Measurements from ENCODE around the gene CCDC174. TPM values are rescaled to one million over a fixed set of nuclear protein-coding genes. Genes with fewer than 3 reads are reported as not detected.

The CCDC174 gene
- total and polyA plus RNA-seq, 4 donors = 4.9 to 14.2 (median 7.0) TPM

DNA sequence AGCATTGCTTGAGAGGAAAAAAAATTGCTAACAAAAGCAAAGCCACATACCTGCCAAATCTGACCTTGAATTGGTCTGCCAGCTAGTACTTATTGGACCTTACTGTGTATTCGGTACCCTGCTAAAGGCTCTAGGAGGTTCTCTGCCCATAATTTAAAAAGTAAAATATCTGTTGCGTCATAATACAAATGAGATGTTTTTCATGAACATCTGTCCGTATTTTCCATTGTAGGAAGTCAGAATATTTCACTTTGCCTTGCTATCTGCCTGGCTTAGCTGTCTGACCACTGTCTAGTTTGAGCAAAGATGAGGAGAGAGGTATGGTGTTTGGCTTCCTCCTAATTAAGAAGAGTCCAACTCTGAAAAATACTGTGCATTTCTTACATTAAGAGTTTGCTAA lies 12.6 kb downstream of the CCDC174 start:
- Histone ChIP-seq H3K4me1 (ENCODE audit: control insufficient read depth in 4 of 4, insufficient read depth in 4 of 4, low read length in 3 of 4) (no peaks in the 10 kb centered on the region), H3K36me3 (ENCODE audit: control insufficient read depth in 4 of 4, insufficient read depth in 3 of 4, low read depth in 1 of 4, low read length in 3 of 4) (peaks cover 20 to 96% (median 89%) of the 10 kb centered on the region in 4 donors), H3K27me3 (ENCODE audit: control insufficient read depth in 4 of 4, insufficient read depth in 4 of 4, low read length in 3 of 4) (no peaks in the 10 kb centered on the region), H3K9me3 (ENCODE audit: control insufficient read depth in 4 of 4, low read length in 3 of 4) (no peaks in the 10 kb centered on the region), H3K4me3 (ENCODE audit: low read depth in 1 of 3, low read length in 3 of 3) (no peak overlapping the region), H3K27ac (ENCODE audit: low read depth in 1 of 2, low read length in 2 of 2) (no peak overlapping the region), H3K9ac (ENCODE audit: low read depth in 1 of 2, low read length in 2 of 2) (no peak overlapping the region)
- no peak for TF ChIP-seq RXRA (IDR thresholded peaks at IDR 0.05)
- TF ChIP-seq, protein P1, sequence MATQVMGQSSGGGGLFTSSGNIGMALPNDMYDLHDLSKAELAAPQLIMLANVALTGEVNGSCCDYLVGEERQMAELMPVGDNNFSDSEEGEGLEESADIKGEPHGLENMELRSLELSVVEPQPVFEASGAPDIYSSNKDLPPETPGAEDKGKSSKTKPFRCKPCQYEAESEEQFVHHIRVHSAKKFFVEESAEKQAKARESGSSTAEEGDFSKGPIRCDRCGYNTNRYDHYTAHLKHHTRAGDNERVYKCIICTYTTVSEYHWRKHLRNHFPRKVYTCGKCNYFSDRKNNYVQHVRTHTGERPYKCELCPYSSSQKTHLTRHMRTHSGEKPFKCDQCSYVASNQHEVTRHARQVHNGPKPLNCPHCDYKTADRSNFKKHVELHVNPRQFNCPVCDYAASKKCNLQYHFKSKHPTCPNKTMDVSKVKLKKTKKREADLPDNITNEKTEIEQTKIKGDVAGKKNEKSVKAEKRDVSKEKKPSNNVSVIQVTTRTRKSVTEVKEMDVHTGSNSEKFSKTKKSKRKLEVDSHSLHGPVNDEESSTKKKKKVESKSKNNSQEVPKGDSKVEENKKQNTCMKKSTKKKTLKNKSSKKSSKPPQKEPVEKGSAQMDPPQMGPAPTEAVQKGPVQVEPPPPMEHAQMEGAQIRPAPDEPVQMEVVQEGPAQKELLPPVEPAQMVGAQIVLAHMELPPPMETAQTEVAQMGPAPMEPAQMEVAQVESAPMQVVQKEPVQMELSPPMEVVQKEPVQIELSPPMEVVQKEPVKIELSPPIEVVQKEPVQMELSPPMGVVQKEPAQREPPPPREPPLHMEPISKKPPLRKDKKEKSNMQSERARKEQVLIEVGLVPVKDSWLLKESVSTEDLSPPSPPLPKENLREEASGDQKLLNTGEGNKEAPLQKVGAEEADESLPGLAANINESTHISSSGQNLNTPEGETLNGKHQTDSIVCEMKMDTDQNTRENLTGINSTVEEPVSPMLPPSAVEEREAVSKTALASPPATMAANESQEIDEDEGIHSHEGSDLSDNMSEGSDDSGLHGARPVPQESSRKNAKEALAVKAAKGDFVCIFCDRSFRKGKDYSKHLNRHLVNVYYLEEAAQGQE (IDR thresholded peaks at IDR 0.05) = no peak
- TF ChIP-seq EGR1 (IDR thresholded peaks at IDR 0.05; ENCODE audit: low read depth in 2 of 2) = no peak
- TF ChIP-seq TAF1 (conservative IDR thresholded peaks at IDR 0.05) = no peak
- no peak for TF ChIP-seq NR2F2 (IDR thresholded peaks at IDR 0.05)
- no peak for TF ChIP-seq FOXA2 (IDR thresholded peaks at IDR 0.05)
- TF ChIP-seq HNF4G (IDR thresholded peaks at IDR 0.05) = no peak
- no peak for TF ChIP-seq ATF3 (IDR thresholded peaks at IDR 0.05)
- no peak for TF ChIP-seq SP1 (IDR thresholded peaks at IDR 0.05)
- TF ChIP-seq FOXA1 (IDR thresholded peaks at IDR 0.05) = no peak
- no peak for TF ChIP-seq ZBTB33 (IDR thresholded peaks at IDR 0.05)
- TF ChIP-seq HNF4A (conservative IDR thresholded peaks at IDR 0.05) = no peak
- no peak for TF ChIP-seq GABPA (IDR thresholded peaks at IDR 0.05 in 1 of 2, conservative IDR thresholded peaks at IDR 0.05 in 1 of 2)
- WGBS = 86% methylated on average over 3 of the region's 3 CpGs
- DNase-seq (ENCODE audit: low spot score) = no peak

DNA sequence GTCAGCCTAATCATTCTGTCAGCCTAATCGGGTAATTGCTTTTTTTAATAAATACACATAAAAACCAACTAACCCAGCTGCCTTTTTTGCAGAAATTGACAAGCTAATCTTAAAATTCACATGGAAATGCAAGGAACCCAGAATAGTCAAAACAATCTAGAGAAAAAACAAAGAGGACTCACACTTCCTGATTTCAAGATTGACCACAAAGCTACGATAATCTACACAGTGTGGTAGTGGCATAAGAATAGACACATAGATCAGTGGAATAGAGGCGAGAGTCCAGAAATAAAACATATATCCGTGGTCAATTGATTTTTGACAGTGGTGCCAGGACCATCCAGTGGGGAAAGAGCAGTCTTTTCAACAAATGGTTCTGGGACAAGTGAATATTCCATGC lies 21.0 kb downstream of the CCDC174 start:
- no peak for TF ChIP-seq RXRA (IDR thresholded peaks at IDR 0.05)
- no peak for TF ChIP-seq FOXA1 (IDR thresholded peaks at IDR 0.05)
- no peak for DNase-seq (ENCODE audit: low spot score)
- Histone ChIP-seq H3K36me3 (ENCODE audit: control insufficient read depth in 4 of 4, insufficient read depth in 3 of 4, low read depth in 1 of 4, low read length in 3 of 4) (peaks cover 9 to 53% (median 49%) of the 10 kb centered on the region in 4 donors), H3K9ac (ENCODE audit: low read depth in 1 of 2, low read length in 2 of 2) (no peak overlapping the region), H3K9me3 (ENCODE audit: control insufficient read depth in 4 of 4, low read length in 3 of 4) (no peaks in the 10 kb centered on the region), H3K27ac (ENCODE audit: low read depth in 1 of 2, low read length in 2 of 2) (no peak overlapping the region), H3K27me3 (ENCODE audit: control insufficient read depth in 4 of 4, insufficient read depth in 4 of 4, low read length in 3 of 4) (no peaks in the 10 kb centered on the region), H3K4me3 (ENCODE audit: low read depth in 1 of 3, low read length in 3 of 3) (no peak overlapping the region), H3K4me1 (ENCODE audit: control insufficient read depth in 4 of 4, insufficient read depth in 4 of 4, low read length in 3 of 4) (peaks cover 0 to under 1% (median 0%) of the 10 kb centered on the region in 4 donors)
- 86% methylated on average over 4 of the region's 4 CpGs for WGBS

DNA sequence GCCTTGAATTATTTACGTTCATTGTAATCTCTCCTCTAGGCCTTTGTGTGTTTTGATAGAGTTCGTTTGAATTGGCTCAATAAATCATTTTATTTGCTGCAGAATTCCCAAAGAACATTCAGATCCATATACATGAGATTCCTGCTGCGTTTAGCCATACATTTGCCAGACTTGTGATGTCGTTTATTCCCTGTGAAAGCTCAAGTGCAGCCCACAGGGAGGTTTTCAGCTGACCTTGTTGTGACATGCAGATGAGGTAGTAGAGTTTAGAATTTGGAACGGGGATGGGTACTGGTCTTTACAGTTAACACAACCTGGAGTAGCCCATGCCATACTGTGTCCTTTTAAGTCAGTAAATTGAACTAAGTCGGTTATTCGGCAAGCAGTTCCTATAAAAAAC lies 23.3 kb downstream of the CCDC174 start, which contains the start of gene C3orf20:
C3orf20 (plus strand) TSS at position 301 of the 400 bp plus-strand sequence. CDS start 7,573 bp downstream, outside the sequence.
- Histone ChIP-seq H3K4me1 (ENCODE audit: control insufficient read depth in 4 of 4, insufficient read depth in 4 of 4, low read length in 3 of 4) (peaks cover 0 to 9% (median 5%) of the 10 kb centered on the region in 4 donors), H3K27me3 (ENCODE audit: control insufficient read depth in 4 of 4, insufficient read depth in 4 of 4, low read length in 3 of 4) (no peaks in the 10 kb centered on the region), H3K36me3 (ENCODE audit: control insufficient read depth in 4 of 4, insufficient read depth in 3 of 4, low read depth in 1 of 4, low read length in 3 of 4) (peaks cover 8 to 31% (median 27%) of the 10 kb centered on the region in 4 donors), H3K9ac (ENCODE audit: low read depth in 1 of 2, low read length in 2 of 2) (no peak within 1 kb of the TSS), H3K4me3 (ENCODE audit: low read depth in 1 of 3, low read length in 3 of 3) (no peak within 1 kb of the TSS), H3K9me3 (ENCODE audit: control insufficient read depth in 4 of 4, low read length in 3 of 4) (no peaks in the 10 kb centered on the region), H3K27ac (ENCODE audit: low read depth in 1 of 2, low read length in 2 of 2) (no peak within 1 kb of the TSS)
- TF ChIP-seq TAF1 (conservative IDR thresholded peaks at IDR 0.05) = no peak
- TF ChIP-seq SP1 (IDR thresholded peaks at IDR 0.05) = no peak
- no peak for TF ChIP-seq RXRA (IDR thresholded peaks at IDR 0.05)
- TF ChIP-seq, protein P1 (IDR thresholded peaks at IDR 0.05) = no peak
- no peak for TF ChIP-seq EGR1 (IDR thresholded peaks at IDR 0.05; ENCODE audit: low read depth in 2 of 2)
- no peak for TF ChIP-seq HNF4A (conservative IDR thresholded peaks at IDR 0.05)
- TF ChIP-seq JUND (IDR thresholded peaks at IDR 0.05) = no peak
- no peak for TF ChIP-seq YY1 (IDR thresholded peaks at IDR 0.05)
- no peak for TF ChIP-seq FOXA1 (IDR thresholded peaks at IDR 0.05)
- TF ChIP-seq, protein P2, sequence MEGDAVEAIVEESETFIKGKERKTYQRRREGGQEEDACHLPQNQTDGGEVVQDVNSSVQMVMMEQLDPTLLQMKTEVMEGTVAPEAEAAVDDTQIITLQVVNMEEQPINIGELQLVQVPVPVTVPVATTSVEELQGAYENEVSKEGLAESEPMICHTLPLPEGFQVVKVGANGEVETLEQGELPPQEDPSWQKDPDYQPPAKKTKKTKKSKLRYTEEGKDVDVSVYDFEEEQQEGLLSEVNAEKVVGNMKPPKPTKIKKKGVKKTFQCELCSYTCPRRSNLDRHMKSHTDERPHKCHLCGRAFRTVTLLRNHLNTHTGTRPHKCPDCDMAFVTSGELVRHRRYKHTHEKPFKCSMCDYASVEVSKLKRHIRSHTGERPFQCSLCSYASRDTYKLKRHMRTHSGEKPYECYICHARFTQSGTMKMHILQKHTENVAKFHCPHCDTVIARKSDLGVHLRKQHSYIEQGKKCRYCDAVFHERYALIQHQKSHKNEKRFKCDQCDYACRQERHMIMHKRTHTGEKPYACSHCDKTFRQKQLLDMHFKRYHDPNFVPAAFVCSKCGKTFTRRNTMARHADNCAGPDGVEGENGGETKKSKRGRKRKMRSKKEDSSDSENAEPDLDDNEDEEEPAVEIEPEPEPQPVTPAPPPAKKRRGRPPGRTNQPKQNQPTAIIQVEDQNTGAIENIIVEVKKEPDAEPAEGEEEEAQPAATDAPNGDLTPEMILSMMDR (IDR thresholded peaks at IDR 0.05; ENCODE audit: low read depth, low read length, missing input control) = no peak
- no peak for TF ChIP-seq HNF4G (IDR thresholded peaks at IDR 0.05)
- DNase-seq (ENCODE audit: low spot score) = no peak
- 84% methylated on average over 7 of the region's 7 CpGs for WGBS

Measured in liver (tissue), 9 donors.